Stimulated activated CD4-positive, alpha-beta T cell treated with anti-CD3 and anti-CD28 coated beads, Interleukin-1b, Interleukin-23, amount 100 ng/mL, for 1 hour (primary cell): ENCODE measurements around the gene PRKCE.

Experiments
- DNase-seq, 2 donors: peaks; one replicate each; pipeline ENCODE4 v3.0.0-alpha.2; 2020; ENCODE audit warnings: low read depth in 2 of 2

PRKCE gene

GRCh38 chr2:45631955-45632354, 19.5 kb upstream of the PRKCE start:
- no peak for DNase-seq

GRCh38 chr2:45634223-45634622, 17.3 kb upstream of the PRKCE start:
- DNase-seq = no peak

GRCh38 chr2:45636008-45636407, 15.5 kb upstream of the PRKCE start:
- no peak for DNase-seq

- no peak for DNase-seq
Observed at GRCh38 chr2:45637440-45637839, 14.0 kb upstream of the PRKCE start.

GRCh38 chr2:45640576-45640975, 10.9 kb upstream of the PRKCE start:
- DNase-seq = no peak

GRCh38 chr2:45643095-45643494, 8.4 kb upstream of the PRKCE start:
- no peak for DNase-seq

GRCh38 chr2:45643543-45644542, 7.6 kb upstream of the PRKCE start:
- DNase-seq = peak; percentile 49 to 68

- no peak for DNase-seq
Observed at GRCh38 chr2:45646289-45646688, 5.2 kb upstream of the PRKCE start.

GRCh38 chr2:45647356-45647755, 4.1 kb upstream of the PRKCE start:
- DNase-seq = no peak

- DNase-seq = no peak
Observed at GRCh38 chr2:45647986-45648520, 3.4 kb upstream of the PRKCE start.

GRCh38 chr2:45648636-45649035, 2.8 kb upstream of the PRKCE start:
- DNase-seq = no peak

GRCh38 chr2:45649462-45649857, 2.0 kb upstream of the PRKCE start:
- no peak for DNase-seq

- peak in 1 of 2 donors; percentile 49 for DNase-seq
Observed at GRCh38 chr2:45649858-45650811, 1.3 kb upstream of the PRKCE start.

GRCh38 chr2:45650851-45651414, 542 bp upstream of the PRKCE start:
- peak; percentile 82 to 83 for DNase-seq

GRCh38 chr2:45652090-45653031, 886 bp downstream of the PRKCE start:
- no peak for DNase-seq

- no peak for DNase-seq
Observed at GRCh38 chr2:45653122-45653913, 1.8 kb downstream of the PRKCE start.

GRCh38 chr2:45654250-45654649, 2.8 kb downstream of the PRKCE start:
- DNase-seq = no peak

GRCh38 chr2:45661828-45662227, 10.4 kb downstream of the PRKCE start:
- DNase-seq = no peak

- no peak for DNase-seq
Observed at GRCh38 chr2:45664635-45665261, 13.3 kb downstream of the PRKCE start.
